Measurements from ENCODE around the gene GMIP.

GRCh38 chr19:19657397-19657783, 13.9 kb upstream of the GMIP start:
- TF ChIP-seq CTCF (IDR thresholded peaks at IDR 0.05): no peak
- no peak for TF ChIP-seq POLR2A (IDR thresholded peaks at IDR 0.05)

All from testis (tissue), 2 donors.